GM13977 (cell line): ENCODE results near the gene ANKRD55.

Source experiments
- DNase-seq: peaks from one replicate; pipeline ENCODE4 v3.0.0; 2012; ENCODE audit warnings: low spot score
- CTCF ChIP-seq: IDR thresholded peaks from 2 replicates; pipeline ENCODE4 v1.5.1; 2012; ENCODE audit warnings: mild to moderate bottlenecking, control low read depth; ENCODE audit not compliant: insufficient read depth; ENCODE audit errors: extremely low read depth, missing control alignments
- in situ Hi-C: fragments of 300-500 bp; cut with MboI; formaldehyde crosslinking; loops from one replicate; pipeline ENCODE4 v1.12.0; 2022; ENCODE audit warnings: low sequenced_read_pairs, low pct_unique_long_range_greater_than_20kb, mixed read lengths, inconsistent platforms; ENCODE audit not compliant: unreplicated experiment

ANKRD55 gene

GRCh38 chr5:56112526-56113121, 120.5 kb downstream of the ANKRD55 start:
- in situ Hi-C loops, result no loop called here
- no peak for DNase-seq

DNA sequence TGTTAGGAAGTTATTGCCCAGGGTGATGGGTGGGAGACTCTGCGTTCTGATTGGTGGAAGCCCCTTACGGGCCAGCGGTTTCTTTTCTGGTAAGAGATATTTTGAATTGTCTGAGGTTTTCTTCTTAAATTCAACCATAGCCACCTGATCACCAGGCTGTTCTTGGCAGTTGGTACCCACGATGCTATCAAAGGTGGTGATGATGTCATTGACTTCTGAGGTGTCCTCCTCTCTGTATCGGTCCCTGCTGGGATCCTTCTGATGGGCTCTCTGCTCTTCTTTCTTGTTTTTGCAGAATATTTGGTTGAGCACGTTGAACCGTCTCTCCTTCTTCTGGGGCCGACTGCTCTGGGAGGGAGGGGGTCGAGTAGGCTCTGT, 121.7 kb downstream of the ANKRD55 start:
- in situ Hi-C loops, result no loop called here
- DNase-seq, result no peak
- no peak for TF ChIP-seq CTCF

More at GRCh38 chr5:56112526-56113121, 120.5 kb downstream of the ANKRD55 start:
- TF ChIP-seq CTCF, result no peak

- in situ Hi-C loops, result no loop called here
- DNase-seq, result no peak
- TF ChIP-seq CTCF, result no peak
Measured at GRCh38 chr5:56110646-56111403, 122.3 kb downstream of the ANKRD55 start.

DNA sequence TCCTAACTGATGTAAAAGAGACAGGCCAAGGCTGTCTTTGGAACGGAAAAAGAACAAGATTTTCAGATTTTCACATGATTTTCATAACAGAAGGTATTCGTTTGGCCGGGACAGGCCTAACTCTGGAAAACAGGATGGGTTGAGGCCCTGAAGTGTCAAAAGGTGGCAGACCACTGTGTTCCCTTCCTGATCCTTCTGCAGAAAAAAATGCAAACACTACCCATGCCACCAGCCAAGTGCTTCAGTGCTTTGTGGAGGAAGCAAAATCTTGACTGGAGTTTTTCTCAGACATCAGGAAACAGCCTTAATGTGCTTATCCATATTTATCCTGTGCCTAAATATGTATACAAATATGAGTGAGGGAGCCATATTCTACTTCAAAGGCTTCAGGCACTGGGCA, 124.9 kb downstream of the ANKRD55 start:
- TF ChIP-seq CTCF, result no peak
- DNase-seq, result no peak
- in situ Hi-C loops, result no loop called here

GRCh38 chr5:56106837-56107236, 126.3 kb downstream of the ANKRD55 start:
- no peak for TF ChIP-seq CTCF
- in situ Hi-C loops, result no loop called here

DNA sequence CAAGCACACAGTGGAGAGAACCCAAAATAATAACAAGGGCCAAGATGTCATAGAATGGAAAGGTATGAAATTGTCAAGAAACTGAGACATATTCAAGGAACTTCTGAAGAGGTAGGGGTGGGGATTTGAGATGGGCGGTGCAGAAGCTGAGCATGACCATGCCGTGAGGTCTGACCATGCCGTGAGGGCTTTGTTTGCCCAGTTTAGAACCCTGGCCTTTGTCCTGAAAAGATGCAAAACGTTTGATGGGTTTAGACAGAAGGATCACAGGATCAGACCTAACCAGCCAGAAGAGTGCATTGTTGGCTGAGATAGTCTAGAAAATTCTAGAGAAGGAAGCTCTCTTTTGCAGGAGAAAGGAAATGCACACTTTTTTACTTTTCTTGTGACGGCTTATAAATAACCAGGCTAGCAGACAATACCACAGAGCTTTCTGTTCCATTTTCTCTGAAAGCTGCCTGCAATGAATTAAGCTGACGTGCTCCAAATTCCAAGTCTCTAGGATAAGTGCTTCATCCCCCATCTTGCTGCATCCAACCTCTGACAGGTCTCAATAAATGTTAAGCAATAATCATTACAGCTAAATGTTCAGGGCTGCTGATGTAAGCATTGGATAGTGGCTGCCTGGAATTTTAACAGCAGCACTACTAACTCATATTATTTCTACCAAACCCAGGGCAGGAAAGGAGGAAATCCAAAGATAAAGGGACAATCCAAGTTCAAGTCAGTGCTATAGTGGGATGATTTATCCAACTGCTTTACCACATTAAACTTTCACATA, 127.4 kb downstream of the ANKRD55 start:
- no peak for DNase-seq
- in situ Hi-C loops, result no loop called here
- no peak for TF ChIP-seq CTCF

More at GRCh38 chr5:56106837-56107236, 126.3 kb downstream of the ANKRD55 start:
- no peak for DNase-seq
